ENCODE results near the gene BANF2.

DNA sequence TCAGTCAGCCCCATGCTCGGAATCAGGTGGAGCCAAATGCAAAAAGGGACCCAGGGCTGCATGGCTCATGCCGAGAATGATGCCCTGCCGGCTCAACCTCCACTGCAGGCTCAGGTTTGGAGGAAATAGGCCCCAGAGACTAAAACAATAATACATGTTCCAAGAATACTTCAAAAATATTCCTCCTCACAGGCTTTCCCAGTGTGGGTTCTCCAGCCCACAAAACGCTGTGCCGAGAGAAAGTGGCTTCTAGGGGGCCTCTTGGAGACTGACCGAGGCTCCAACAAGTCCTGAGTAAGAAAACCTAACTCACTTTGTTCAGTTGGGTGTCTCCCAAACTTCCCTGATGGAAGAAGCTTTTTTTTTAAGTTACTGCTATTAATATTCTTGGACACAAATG, 73.9 kb downstream of the BANF2 start:
- TF ChIP-seq CTCF (IDR thresholded peaks at IDR 0.05) (no peak), EP300 (IDR thresholded peaks at IDR 0.05) (no peak), POLR2A (IDR thresholded peaks at IDR 0.05) (no peak)

All from ovary (tissue), 3 donors.